NCI-H2171 (cell line): ENCODE results near the gene RAD9A.

Source experiments
- DNase-seq: peaks from one replicate; lab custom pipeline; 2025; lab: John Stamatoyannopoulos, UW

Gene RAD9A

DNA sequence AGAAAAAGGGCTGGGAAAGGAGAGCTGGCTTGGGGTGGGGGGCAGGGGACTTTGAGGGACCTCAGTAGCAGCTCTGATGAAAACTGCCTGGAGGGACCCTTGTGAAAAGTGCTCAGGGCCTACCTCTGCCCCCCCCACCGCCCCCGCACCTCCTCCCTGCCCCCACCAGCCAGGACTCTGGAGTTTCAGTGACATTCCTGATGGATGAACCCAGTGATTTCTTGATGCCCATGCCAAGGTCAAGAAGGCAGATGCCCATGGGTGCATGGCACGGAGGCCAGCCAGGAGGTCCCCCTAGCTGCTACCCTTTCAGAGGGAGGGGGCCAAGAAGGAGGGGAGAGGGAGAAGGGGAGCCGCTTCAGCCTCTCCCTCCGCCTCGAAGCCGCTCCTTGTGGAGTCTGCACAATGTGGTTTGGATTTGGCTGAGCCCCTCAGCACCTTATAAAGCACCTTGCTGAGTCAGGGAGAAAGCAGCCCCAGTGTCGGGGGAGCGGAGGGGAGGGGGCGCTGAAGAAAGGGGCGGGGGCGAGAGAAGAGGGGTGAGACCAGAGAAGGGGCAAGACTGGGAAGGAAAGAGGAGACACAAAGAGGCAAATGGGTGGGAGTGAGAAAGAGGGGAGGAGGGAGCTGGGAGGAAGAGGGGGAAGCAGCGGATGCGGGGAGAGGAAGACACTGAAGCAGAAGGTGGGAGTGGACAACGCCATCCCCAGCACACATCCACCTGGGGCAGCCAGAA is 16.3 kb upstream of the RAD9A start:
- no peak for DNase-seq

DNA sequence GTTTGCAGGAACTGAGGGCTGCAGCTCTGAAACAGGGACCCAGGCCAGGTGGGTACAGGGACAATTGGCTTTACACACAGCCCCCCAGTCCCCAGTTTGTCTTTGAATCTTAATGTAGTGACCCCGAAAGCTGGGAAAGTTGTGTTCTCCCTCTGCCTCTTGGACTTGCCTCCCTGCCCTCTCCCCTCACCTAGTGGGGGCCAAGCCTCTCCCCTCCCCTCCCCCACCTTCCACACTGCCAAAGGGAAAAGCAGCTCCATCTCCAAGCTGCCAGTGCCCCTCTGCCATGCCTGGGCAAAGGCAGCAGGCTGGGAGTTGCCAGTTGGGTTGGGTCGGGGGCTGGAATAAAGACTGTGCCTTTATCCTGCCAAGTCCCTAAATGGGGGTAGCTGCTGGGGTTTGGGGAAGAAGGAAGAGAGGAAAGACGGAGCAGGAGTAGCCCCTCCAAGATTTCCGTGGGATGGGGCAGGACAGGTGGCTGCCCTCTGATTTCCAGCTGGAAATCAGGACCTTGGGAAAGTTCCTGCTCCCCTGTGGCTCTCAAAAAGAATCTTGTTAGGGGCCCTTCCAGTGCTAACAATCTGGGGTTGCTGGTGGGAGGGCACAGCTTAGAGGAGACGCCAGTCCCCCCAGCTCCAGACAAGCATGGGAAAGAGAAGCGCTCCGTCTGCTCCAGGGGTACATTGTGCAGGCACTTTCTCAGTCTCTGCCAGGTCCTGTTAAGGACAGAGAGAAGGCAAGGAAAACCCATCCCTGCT is 15.5 kb upstream of the RAD9A start:
- DNase-seq, result no peak

DNA sequence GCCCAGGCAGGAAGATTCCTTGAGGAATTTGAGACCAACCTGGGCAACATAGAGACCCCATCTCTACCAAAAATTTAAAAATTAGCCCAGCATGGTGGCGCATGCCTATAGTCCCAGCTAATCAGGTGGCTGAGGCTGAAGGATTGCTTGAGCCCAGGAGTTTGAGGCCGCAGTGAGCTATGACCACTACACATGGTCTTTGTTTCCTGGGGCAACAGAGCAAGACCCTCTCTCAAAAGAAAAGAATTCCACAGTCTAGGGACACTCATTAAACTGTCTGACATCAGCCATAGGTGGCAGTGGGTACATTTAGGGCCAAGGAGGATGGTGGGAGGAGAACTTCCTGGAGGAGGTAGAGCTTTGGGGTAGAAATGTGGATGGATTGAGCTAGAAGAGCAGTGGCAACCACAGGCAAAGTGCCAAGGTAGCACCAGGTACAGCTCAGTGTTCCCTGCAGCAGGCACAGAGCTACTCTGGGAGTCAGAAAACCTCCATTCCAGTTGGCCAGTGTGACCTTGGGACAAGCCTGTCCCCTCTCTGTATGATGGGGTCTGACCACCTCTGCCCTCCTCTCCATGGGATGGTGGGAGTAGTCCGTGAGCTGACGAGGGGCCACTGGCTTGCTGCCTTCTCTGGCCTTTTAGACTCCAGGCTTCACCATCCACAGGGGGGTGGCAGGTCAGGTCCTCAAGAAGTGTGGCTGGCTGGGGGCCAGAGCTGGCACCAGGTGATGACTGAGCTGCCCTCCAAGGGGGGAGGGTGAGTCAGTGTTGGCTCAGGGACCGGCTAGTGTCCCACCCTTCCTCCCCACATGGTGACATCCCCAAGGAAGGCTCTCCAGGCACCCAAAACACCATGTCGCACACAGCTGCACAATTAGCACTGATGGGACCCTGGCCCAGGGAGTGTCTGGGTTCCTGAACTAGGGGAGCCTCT is 14.6 kb upstream of the RAD9A start:
- DNase-seq, result no peak

DNA sequence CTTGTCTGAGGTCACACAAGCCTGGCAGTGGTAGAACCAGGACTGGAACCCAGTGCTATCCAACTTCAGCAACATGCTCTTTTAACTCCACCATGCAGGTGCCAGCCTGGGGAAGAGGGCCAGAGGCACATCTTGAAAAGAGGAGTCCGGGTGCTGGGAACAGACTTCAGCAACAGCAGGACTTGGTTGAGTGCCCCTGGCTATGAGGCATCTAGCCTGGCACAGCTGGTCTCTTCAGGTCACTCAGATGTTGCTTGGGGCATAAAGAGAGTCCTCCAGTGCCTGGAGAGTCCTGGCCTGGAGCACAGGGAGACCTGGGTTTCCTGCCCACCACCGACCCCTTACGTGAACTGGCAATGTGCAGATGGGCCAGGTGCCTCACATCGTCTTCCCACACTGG is 13.2 kb upstream of the RAD9A start:
- DNase-seq, result no peak

DNA sequence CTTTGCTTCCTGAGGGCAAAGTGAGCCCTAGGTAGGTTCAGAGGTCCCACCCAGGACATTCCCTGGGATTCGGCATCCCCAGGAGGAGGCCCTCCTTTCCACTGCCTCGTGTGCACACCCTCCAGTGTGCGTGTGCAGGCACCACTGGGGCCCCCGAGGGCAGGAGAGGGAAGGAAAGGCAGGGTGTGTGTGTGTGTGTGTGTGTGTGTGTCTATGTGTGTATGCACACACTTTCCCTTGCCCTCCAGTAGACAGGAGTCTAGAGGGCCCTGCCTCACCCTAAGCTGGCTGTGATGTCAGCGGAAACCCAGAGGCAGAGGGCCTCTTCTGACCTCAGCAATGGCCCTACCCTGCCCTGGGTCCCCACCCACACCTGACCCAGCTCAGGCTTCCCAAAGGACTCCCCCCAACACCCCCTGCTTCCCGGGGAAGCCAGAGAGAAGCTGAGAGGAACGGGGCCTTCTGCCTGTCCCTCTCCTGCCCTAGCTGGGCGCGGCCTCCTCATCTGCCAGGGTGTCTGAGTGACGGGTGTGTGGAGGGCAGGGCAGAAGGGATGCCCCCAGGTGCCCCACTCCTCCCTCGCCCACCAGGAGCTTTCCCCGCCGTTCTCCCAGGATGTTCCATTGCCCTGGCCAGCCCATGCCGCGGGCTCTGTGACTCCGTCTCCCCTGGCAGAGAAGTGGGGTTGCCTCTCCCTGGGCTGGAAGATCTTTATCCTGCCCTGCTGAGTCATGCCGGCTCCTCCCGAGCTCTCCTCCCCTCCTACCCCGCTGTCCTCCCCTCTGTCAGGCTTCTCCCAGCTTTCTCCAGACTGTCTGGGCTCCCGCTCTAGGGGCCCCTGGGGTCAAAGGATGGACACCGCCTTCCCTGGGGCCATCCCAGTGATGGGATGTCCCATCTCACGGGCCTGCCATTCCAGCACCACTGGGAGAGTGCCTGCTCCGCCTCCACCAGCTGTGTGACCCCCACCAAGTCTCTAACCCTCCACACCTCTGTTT is 12.4 kb upstream of the RAD9A start:
- no peak for DNase-seq

DNA sequence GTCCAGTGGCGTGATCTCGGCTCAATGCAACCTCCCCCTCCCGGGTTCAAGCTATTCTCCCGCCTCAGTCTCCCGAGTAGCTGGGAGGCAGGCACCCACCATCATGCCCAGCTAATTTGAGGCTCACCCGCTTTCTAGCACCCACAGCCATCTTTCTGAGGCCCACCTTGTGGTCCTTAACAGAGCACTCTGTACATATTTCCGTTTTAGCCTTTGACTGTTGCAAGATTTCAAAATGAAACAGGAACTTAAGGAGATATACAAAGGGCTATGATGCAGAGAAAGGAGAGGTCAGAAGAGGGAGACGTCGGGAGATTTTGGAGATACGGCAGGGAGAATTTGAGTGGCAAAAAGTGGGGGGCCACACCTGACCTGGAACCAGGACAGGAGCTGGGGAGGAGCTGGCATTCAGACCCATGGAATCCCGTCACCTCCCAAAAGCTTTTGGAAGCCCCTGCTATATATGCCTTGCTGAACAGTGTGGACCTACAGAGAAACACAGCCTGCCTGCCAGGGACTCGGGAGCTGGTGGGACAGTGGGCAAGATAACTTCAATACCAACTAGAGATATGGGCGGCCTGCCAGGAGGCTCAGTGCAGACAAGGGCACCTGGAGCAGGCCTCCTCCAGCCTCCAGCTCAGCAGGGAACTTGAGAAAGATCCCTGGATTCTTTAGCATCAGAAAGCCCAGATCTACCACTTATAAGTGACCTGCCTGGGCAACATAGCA is 10.4 kb upstream of the RAD9A start:
- no peak for DNase-seq

DNA sequence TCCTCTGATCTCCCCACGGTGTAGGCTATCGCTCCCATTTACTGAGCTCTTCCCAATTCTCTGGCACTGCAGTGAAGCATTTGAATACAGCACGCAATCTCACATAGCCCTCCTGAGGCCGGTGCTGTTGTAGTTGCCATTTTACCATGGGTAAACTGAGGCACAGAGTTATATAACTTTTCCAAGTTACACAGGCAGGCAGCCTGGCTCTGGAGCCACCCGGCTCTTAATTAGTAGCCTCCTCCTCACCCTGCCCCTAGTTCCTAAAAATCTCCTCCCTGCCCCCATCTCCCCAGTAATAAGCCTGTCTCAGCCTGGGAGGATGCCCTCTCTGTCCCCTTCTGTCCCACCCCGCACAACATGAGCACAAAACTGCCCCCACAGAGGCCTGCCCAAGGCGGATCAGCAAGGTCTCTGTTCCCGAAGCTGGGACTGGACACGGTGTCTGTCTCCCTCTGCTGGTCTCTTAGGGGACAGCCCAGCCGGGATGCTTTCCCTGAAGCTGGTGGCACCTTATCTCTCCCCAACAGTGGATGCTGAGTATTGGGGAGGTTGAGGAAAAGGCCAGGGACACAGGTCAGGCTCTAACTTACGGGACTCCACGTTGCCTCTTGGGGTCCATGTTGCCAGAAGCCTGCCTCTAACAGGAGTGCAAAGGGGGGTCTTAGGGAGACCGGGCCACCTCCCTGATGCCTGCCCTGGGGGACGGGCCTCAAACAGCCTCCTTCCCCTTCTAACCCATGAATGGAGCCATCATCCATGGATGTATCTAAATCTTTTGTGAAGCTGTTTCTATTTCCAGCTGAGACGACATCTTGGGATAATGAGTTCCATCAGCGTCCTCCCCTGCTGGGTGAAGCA is 9.3 kb upstream of the RAD9A start:
- DNase-seq, result peak; percentile 52

DNA sequence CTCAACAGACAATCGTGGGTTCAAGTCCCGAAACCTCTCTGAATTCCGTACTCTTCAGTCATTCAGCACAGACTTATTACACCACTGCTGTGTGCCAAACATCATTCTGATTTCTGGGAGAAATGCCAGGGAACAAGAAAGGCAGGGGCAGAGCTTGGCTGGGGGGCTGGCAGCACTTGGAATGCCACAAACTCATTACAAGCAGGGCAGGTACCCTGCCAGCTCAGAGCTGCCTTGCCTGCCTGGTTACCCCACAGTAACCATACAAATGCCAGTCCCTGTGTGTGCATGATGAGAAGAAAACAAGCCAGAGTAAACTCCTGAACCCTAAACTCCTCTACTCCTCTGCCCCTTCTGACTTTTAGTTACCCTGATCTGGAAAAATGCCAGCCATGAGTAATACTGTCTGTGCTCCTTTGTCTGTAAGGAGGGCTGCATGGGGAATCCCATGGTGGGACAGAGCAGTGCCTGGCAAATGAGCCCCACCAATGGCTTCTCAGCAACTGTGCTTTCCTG is 6.9 kb upstream of the RAD9A start:
- no peak for DNase-seq

DNA sequence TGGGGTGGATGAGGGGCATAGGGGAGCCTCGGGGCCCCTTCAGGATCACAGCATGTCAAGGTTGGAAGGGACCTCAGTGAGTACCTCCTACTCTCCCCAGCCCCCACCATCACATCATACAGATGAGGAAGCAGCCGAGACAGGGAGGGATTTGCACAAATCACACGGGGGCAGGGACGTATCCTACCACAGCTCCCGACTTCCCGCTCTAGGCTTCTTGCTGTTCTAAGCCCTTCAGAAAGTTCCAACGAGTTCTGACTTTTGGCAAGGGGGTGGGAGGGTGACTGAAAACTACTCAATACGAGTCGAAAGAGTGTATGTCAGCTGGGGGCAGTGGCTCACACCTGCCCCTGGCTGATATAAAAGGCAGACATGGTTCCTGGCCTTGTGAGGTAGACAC is 4.7 kb upstream of the RAD9A start:
- no peak for DNase-seq

DNA sequence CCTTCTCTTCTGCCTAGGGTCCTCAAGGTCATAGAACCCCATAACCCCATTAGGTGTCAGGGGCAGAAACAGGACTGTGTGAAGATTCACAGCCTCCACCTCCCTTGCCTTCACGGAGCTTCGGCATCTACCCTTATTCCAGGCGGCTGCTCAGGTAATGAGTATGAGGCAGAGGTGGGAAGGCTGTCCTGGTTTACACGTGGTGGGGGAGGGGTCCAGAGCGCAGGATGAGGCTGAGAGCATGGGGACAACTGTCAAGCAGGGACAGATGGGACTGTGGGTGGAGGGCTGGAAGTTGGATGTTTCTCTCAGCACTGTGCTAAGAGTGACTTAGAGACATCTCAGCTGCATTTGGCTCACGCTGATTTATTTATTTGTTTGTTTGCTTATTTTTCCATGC is 4.3 kb upstream of the RAD9A start:
- no peak for DNase-seq

DNA sequence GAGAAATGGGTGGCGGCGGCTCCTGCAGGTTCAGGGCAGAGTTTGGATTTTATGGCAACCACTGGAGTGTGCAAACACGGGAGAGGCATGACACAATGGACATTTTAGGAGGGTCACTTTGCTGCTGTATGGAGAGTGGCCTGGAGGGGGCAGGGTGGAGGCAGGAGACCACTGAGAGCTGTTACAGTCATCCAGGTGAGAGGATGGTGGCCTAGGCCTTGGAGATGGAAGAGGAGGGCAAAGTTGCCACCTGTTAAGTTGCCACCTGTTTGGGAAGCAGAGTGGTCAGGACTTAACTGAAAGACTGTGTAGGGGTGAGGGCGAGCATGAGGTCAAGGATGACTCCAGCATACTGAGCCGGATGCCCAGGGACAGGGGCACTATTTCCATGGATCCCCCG is 2.3 kb upstream of the RAD9A start:
- DNase-seq, result no peak

DNA sequence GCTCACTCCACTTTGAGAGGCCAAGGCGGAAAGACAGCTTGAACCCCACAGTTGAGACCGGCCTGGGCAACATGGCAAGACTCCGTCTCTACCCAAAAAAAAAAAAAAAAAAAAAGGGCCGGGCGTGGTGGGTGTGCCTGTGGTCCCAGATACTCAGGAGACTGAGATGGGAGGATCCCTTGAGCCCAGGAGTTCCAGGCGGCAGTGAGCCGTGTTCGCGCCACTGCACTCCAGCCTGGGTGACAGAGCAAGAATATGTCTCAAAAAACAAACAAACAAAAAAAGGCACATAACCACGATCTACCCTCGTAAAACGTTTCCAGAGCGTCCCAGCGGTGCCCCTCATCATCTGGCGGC is 861 bp upstream of the RAD9A start:
- no peak for DNase-seq

DNA sequence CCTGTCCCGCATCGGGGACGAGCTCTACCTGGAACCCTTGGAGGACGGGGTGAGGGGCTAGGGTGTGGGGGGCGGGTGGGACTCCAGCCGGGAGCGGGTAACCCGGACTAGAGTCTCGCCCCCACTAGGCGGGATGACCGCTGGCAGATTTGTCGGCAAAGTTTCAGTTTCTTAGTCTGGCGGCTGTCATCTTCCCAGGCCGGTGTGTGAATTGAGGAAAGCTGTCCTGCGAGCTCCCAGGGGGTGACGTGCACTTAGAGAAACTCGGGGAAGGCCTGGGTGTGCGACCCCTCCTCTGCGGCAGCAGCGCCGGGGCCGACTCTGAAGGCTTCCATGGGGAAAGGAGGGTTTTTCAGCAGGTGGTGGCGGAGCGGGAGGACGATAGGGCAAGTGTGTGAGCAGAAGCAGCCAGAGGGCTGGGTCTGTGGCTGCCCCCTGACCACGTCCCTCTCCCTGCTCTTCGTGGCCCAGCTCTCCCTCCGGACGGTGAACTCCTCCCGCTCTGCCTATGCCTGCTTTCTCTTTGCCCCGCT is 463 bp downstream of the RAD9A start:
- DNase-seq, result no peak

DNA sequence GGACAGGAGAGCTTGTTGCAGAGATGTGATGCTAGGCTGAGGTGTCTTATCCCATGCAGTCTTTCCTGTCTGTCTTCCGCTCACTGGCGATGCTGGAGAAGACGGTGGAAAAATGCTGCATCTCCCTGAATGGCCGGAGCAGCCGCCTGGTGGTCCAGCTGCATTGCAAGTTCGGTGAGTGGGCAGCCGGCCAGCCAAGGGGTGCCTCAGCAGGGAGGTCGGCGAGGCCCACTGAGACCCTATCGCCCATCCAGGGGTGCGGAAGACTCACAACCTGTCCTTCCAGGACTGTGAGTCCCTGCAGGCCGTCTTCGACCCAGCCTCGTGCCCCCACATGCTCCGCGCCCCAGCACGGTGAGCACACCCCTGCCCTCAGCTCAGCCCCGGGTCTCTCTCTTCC is 1.7 kb downstream of the RAD9A start:
- no peak for DNase-seq

DNA sequence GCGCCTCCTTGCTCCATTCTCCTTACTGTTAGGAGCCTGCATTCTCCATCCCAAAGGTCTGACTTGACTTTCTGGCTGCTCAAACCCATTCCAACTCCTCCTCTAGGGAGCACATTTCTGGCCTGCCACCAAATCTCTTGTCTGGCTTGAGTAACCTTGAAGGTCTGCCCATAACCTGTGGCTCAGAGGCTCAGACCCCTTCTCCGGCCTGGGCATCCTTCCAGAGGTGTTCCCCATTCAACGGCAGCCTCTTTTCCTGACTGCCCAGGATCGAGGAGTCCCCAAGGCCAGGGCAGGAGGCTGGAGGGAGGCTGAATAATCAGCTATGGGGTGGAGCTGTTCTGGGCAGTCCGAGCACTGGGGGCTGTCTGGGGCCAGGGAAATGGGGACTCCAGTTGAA is 2.2 kb downstream of the RAD9A start:
- no peak for DNase-seq

DNA sequence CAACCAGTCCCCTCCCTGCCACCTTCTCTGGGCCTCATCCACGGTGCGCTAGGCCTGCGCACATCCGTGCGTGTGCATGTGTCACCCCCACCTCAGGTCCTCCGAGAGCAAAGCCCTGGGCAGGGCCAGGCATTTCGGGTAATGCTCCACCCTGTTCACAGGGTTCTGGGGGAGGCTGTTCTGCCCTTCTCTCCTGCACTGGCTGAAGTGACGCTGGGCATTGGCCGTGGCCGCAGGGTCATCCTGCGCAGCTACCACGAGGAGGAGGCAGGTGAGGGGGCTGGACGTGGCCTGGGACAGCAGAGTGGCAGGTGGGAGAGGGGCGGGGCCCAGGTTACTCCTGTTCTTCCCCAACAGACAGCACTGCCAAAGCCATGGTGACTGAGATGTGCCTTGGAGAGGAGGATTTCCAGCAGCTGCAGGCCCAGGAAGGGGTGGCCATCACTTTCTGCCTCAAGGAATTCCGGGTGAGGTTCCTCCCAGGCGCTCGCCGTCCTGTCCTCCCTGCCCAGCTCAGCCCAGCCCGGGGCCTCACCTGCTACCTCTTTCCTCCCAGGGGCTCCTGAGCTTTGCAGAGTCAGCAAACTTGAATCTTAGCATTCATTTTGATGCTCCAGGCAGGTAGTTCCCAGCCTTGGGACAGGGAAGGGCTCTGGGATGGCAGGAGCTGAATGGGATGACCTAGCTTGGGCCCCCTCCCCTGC is 3.9 kb downstream of the RAD9A start:
- DNase-seq, result no peak

DNA sequence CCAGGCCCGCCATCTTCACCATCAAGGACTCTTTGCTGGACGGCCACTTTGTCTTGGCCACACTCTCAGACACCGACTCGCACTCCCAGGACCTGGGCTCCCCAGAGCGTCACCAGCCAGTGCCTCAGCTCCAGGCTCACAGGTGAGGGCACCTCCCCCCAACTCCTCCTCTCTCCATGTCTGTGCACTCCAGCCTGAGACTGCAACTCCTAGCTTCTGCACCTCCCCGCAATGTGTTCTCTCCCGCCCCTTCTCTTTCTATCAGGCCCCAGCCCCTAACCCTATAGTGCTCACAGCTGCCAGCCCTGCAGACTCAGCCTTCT is 4.4 kb downstream of the RAD9A start:
- no peak for DNase-seq

DNA sequence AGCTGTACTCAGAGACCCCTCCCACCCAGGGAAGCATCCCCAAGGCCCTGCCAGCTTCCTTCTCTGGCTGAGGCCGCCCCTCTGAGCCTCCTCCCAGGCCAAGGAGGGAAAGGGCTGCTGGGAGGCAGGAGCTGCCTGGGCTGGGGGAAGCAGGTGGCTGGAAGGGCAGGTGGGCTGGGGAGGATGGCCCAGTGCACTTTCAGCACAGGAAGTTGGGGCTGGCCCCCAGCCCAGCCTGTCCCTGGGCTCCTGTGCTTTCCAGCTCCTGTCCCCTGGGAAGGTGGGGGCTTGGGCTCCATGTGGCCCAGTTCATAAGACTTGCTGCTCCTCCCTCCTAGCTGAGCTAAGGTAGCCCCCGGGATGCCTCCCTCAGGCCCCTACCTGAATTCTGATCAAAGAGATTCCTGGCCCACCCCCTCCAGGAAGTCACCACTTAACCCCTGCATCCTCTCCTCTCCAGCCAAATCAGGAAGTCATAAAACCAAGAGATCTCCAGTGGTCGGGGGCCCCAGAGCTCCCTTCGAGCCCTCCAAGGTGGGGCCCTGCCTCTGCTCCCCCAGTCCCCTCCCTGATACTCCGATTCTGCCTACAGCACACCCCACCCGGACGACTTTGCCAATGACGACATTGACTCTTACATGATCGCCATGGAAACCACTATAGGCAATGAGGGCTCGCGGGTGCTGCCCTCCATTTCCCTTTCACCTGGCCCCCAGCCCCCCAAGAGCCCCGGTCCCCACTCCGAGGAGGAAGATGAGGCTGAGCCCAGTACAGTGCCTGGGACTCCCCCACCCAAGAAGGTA is 5.0 kb downstream of the RAD9A start:
- DNase-seq, result no peak
